Posterior cingulate gyrus (tissue), 11 donors: ENCODE measurements around the gene S100A5.

Experiments
- DNase-seq, 10 donors: peaks; one replicate each; pipeline versions ENCODE4 v3.0.0 to v3.0.0-alpha.2; 2020 to 2021; ENCODE audit warnings: mixed read lengths in 3 of 10
- intact Hi-C: fragments of 100-400 bp; cut with DNase I; formaldehyde crosslinking; loops from one replicate; pipeline ENCODE4 v1.15.1; 2023

S100A5 gene

DNA sequence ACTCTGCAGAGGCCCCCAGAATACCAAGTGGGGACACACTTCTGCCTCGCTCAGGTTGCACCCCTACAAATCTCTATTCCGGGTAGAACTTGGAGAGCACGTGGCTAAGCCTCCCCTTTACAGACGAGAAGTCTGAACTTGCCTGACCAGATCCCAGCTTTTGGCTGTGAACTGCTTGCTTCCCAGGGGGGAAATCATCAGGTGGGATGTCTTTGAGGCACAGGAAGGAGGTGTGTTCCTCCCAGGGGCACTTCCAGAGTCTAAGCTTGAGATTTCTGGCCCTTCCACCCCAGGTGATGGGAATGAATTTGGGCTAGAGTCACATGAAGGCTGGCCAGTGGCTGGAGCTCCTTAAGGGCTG, 9.6 kb upstream of the S100A5 start:
- intact Hi-C loops, result no loop called here
- DNase-seq, result peak in 3 of 10 donors; percentile 6 to 47 (median 42)

DNA sequence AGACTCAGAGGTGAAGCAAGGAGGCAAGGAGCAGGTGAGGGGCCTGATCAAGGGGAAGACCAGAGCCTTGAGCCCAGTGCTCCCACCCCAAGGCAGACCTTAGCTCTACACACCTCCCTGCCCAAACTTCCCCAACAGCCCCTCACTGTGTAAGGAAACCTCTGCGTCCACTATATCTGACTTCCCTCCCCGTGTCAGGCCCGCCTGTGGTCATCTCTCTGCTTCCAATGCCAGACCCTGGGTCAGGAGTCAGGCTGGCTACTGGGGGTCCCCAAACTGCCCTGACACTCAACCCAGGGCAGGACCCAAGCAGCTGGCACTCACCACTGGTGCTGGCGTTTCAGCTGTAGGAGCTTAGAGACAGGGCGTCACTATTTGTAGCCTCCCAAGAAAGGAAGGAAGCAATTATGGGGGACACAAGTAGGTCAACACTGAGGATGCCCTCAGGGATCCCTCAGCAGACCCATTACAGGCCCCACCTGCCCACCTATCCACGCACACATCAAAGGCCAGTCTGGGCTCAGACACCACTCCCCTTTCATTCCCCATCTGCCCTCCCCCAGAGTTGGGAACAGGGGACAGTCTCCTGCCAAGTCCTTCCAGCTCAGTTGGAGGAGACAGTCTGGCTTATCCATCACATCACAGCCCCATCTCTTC, 9.1 kb upstream of the S100A5 start:
- intact Hi-C loops, result no loop called here
- peak in 3 of 10 donors; percentile 15 to 73 (median 70) for DNase-seq

DNA sequence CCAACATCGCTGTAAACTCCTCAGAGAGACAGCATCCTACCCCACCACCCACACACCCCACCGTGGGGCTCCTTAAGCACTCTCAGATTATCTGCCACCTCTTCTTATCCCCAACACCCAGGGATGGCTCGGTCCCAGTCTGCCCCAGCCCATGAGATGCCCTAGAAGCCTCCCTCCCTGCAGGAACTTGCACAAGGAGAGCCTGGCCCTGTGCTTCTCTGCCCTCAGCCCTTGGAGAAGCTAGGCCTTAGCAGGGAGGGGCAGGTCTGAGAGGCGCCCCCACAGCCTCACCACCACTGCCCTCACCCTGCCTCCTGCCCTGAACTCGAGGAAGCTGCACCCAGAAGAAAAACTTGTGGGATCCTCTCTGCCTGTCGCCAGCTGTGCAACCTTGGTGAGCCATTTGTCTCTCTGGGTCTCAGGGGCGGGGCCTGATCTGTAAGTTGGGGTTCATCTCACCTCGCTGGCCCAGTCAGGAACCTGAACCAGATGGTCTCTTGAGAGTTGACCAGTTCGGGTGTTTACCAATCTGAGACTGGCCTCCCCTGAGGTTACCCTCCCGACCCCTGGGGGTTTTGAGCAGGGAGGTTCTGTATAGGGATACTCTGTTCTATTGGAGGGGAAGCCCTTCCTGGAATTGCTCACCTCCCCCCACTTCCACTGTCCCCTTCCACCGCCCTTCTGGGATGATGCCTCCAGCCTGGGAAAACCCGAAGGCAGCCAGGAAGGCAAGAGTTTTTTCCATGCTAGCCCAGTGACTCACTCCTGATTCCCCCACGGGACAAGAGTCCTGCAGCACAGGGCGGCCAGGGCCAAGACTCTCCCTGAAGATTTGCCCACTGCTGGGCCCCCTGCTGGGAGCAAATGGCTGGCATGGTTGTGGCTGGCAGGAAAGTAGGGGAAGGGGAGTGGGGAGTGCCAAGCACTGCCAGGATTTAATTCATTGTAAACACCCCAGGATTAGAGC, 8.3 kb upstream of the S100A5 start, which contains the start of gene S100A3:
S100A3 (minus strand) TSS at position 537 of the 967 bp plus-strand sequence. CDS start 773 bp downstream, outside the sequence.
- DNase-seq, result peak in 2 of 10 donors; percentile 32 to 78
- intact Hi-C loops, result no loop called here

DNA sequence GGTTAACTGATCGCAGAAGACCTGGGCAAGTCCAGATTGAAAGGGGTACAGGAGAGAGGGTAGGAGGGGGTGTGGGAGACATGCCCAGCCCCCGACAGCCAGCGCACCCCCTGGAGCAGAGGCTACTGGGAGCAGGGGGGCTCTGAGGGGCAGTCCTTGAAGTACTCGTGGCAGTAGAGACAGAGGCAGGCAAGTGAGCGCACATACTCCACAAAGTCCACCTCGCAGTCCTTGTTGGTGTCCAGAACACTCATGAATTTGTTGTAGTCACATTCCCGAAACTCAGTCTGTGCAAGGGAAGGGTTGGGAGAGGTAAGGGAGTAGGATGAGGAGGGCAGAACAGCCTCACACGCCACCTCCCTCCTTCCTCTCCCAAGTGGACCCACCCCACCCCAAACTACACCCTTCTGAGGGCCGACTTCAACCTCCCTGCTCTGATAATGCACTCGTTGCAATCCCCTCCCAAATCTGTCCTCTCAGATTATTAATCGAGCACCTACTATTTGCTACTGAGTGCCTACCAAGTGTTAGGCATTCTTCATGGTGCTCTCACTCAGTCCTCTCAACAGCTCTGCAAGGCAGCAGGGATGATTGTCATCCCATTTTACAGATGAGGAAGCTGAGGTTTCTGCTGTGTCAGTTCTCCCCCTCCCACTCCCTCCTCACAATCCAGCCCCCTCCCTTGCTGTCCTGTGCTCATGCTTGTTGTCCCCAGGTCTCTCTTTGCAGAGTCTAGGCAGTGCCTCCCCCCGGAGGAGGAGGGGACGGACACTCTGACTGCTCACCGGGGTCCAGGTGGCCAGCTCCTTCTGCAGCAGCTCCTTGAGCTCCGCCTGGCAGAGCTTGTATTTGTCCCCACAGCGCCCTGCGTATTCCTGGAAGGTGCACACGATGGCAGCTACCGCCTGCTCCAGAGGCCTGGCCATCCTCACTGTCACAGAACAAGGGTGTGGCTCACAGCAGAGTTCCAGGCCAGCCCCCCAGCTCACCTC, 7.1 kb upstream of the S100A5 start:
- intact Hi-C loops, result no loop called here
- DNase-seq, result peak in 2 of 10 donors; percentile 28 to 56

- peak in 2 of 10 donors; percentile 30 to 55 for DNase-seq
- intact Hi-C loops, result no loop called here
Measured at GRCh38 chr1:153546796-153547559, 6.2 kb upstream of the S100A5 start.

GRCh38 chr1:153546371-153546770, 5.6 kb upstream of the S100A5 start:
- DNase-seq, result peak in 2 of 10 donors; percentile 21 to 25
- intact Hi-C loops, result no loop called here

- peak in 7 of 10 donors; percentile 19 to 91 (median 53) for DNase-seq
- intact Hi-C loops, result no loop called here
Measured at GRCh38 chr1:153545067-153546055, 4.6 kb upstream of the S100A5 start, which contains the start of gene S100A4. S100A4 (minus strand) TSS chr1:153545806; CDS start chr1:153544794, 1,012 bp downstream.

GRCh38 chr1:153544453-153545066, 3.8 kb upstream of the S100A5 start:
- intact Hi-C loops, result no loop called here
- no peak for DNase-seq

- intact Hi-C loops, result no loop called here
- DNase-seq, result peak in 1 of 10 donors; percentile 22
Measured at GRCh38 chr1:153543736-153544135, 3.0 kb upstream of the S100A5 start.

- DNase-seq, result peak in 1 of 10 donors; percentile 20
- intact Hi-C loops, result no loop called here
Measured at GRCh38 chr1:153542956-153543711, 2.4 kb upstream of the S100A5 start.

GRCh38 chr1:153541641-153542590, 1.2 kb upstream of the S100A5 start:
- intact Hi-C loops, result no loop called here
- DNase-seq, result peak in 1 of 10 donors; percentile 57

DNA sequence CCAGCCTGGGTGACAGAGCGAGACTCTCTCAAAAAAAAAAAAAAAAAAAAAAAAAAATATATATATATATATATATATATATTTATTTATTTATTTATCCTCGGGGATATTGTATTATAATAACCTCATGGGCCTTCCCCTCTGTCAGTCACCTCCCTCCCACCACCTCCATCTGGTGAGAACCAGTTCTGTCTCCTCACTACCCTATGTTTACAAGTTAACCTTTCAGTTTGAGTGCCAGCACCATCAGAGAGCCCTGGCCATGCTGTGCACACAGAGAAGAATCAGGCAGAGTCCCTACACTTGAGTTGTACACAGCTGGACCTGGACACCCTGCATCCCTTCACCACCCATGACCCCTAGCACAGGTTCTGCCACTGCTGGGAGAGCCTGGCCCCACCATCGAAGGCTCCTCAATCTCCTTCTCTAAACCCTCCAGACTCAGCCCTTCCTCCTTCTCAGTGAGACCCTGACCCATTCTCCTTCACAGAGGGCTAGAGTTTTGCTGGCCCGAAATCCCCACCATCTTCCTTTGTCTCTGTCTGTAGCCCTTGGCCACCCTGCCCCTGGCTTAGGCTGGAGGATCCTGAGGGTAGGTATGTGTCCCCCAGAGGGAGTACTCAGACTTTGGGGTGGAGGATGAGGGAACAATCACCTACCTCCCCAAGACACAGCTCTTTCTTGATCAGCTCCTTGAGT, 1.2 kb downstream of the S100A5 start:
- intact Hi-C loops, result no loop called here
- DNase-seq, result peak in 2 of 10 donors; percentile 24 to 47

DNA sequence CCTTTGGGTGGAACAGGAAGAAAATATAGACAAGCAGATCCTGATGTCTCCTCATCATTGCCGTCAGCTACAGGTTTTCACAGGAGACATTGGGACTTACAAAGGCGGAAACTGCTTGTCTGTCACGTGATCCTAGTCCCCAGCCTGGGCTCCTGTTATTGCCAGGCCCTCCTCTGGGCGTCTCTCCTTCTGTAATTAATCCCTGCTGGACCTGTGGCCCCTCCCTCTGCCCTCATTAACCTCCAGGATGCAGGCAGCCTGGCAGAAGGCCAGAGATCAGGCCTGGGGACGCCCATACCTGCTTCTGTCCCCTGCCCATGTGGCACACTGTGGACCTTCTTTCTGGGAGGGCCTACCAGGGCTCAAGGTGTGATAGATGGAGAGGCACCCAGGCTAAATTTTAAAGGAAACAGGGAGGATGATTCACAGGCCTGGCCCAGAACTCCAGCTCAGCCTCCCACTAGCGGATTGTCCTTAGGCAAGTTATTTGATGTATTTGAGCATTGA, 2.4 kb downstream of the S100A5 start:
- peak in 2 of 10 donors; percentile 54 to 75 for DNase-seq
- intact Hi-C loops, result no loop called here

- intact Hi-C loops, result no loop called here
- peak in 2 of 10 donors; percentile 54 to 72 for DNase-seq
Measured at GRCh38 chr1:153537376-153537730, 3.4 kb downstream of the S100A5 start.
